COLO668 (cell line): ENCODE results near the gene IFT43.

Experiments
- DNase-seq: peaks from one replicate; lab custom pipeline; 2025; ENCODE audit not compliant: unreplicated experiment; lab: John Stamatoyannopoulos, UW

The IFT43 gene

DNA sequence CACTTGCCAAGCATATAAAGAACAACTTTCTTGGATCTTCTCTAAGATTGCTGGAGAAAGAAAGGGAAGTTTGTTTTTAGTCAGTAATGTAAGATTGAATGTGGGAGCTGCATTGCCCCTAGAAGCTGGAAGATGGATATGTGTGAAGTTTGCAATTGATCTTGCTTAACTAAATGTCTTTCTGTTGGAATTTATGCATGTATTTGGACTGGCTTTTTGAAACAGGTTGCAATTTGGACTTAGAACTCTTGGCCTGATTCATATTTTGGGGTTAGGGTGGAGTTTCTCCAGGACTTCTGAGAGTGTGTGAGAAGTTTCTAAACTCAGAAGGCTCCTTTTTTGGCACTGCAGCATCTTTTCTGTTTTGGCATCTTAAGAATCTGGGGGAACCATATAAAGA is 26.4 kb downstream of the IFT43 start:
- no peak for DNase-seq

DNA sequence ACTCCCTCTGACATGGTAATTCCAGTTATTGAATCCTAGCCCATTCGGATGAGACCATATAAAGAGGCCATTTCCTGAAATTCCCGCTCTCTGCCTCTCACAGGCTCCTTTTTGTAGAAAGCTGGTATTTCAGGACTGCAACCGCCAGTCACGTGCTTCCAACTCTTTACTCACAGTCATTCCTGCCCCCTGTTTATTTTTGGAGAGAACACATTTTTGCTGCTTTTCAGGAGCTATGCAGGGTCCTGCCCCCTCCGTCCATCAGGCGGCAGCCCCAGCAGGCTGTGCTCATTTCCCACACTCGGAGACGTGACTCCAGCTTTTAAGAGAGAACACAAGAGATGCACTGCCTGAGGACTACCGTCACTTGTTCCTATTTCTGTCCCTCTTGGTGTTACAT is 26.8 kb downstream of the IFT43 start:
- no peak for DNase-seq

- no peak for DNase-seq
Observed at GRCh38 chr14:76015191-76015590, 29.6 kb downstream of the IFT43 start.

GRCh38 chr14:76015668-76016067 is 30.1 kb downstream of the IFT43 start:
- no peak for DNase-seq

GRCh38 chr14:76019676-76020075 is 34.1 kb downstream of the IFT43 start:
- DNase-seq, result no peak

DNA sequence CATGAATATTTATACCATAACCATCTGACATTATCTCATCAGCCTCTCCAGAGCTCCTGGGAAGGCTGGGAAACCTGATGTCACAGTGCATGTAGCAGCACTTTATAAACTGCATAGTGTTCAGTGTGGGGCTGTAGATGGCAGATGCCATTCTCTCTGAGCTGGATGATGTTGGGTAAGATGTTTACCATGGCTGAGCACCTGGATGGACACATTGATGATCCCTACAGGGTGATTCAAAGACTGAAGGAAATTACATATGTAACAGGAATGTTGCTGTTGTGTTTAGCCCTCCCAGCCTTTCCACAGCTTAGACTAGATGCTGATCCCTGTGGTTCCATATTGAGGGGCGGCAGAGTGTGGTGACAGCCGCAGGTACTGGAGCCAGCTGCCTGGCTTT is 37.4 kb downstream of the IFT43 start:
- DNase-seq, result no peak

- no peak for DNase-seq
Observed at GRCh38 chr14:76023757-76024156, 38.2 kb downstream of the IFT43 start.

GRCh38 chr14:76024211-76024907 is 38.8 kb downstream of the IFT43 start:
- DNase-seq, result no peak

DNA sequence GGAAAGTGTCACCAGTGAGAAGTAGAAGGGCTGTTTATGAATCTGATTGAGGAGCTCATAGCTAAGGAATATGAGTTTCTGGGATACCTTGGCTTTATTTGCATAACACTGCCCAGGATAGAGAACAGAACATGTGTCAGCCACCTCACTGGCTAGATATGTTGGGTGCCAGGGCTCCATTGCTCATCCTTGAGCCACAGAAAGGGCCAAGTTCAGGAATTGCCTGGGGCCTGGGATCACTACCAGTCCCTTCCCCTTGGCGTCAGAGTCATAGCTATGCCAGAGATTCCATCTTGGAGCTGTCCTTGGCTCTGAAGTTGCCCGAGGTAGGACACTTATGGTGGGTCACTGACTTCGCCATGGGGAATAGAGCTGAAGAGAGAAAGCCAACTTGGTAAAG is 49.0 kb downstream of the IFT43 start:
- DNase-seq, result no peak

- DNase-seq, result no peak
Observed at GRCh38 chr14:76040704-76041103, 55.1 kb downstream of the IFT43 start.

GRCh38 chr14:76045773-76046172 is 60.2 kb downstream of the IFT43 start:
- DNase-seq, result no peak

- no peak for DNase-seq
Observed at GRCh38 chr14:76050250-76050649, 64.7 kb downstream of the IFT43 start.

GRCh38 chr14:76050797-76051392 is 65.3 kb downstream of the IFT43 start:
- peak; percentile 57 for DNase-seq

GRCh38 chr14:76051717-76052465 is 66.3 kb downstream of the IFT43 start:
- DNase-seq, result no peak

DNA sequence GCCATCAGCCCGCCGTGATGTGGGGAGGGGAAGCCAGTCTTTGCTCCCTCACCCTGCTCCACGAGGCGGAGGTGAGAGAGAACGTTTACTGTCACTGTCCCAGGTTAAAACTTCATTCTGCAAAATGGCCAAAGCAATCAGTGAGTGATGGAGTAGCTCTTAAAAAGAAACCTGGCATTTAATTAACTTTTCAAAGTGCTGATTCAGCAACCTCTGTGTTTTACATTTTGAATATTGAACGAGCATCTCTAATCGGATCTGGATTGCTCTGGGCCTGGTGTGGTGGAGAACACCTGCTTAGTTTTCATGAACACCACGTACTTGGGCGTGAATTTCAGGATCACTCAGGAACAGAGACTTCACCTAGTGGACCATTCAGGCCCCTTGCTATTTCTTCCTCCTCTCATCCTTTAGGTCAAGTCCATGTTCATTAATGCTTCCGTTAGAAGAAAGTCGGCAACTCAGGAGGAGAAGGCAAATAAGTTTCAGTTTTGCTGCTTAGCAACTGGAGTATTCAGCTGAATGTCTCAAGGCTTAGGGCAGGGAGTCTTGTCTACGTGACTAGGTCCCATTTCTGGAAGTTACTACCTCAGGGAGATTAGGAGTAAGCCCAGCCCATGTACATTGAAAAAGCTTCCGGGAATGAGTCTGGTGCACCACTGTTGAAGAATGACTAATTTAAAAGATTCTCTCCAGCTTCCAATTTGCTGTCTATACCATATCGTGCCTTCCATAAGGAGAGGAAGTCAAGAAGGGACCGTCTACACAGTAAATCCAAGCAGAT is 68.2 kb downstream of the IFT43 start:
- DNase-seq, result no peak

DNA sequence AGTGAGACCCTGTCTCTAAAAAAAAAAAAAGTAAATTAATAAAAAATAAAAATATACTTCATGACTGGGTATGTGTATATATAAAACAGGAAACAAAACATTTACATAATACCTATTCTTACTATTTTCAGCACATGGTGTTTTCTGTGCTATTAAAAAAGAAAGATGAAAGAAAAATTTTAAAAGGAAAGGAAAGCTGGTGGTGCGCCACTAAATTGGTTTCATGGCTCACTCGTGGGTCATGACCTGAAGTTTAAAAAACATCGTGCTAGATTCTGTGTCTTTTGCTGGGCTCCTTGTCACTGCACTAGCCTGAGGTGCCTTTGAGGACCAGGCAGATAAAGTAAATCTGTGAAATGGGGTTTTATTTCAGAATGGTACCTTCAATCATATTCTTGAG is 69.8 kb downstream of the IFT43 start:
- DNase-seq, result no peak

GRCh38 chr14:76056128-76056527 is 70.6 kb downstream of the IFT43 start:
- no peak for DNase-seq

DNA sequence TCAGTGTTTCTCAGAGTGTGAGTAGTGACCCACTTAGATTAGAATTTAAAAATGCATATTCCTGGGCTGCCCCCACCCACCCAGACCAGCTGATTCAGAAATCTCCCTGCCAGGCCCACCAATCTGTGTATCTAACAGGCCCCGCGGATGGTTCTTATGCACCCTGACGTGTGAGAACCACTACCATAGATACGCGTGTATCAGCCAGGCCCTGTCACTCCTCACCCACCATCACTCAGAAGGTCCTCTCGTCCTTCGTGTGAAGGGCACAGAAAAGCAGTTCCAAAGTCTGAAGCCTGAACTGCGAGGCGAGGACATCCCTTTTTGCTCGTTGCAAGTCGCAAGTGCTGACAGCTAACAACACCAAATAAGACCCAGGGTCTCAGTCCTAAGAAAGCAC is 72.4 kb downstream of the IFT43 start:
- DNase-seq, result no peak

DNA sequence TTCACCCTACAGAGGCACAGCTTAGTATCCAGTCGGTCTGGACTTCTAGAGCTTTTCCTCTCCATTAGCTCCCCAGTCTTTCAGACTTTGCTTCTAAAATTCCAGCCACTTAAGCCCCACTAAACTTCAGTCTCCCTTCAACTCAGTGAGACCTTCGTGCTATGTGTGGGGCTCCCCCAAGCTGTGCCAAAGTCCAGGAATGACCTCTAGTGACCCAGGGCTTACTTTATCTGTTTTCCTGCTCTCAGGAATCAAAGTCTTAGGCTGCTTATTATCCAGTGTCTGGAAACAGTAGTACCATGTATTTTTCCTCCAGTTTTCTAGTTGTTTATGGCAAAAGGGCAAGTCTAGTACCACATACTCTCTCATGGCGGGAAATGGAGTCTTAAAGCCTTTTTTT is 77.8 kb downstream of the IFT43 start:
- DNase-seq, result no peak

DNA sequence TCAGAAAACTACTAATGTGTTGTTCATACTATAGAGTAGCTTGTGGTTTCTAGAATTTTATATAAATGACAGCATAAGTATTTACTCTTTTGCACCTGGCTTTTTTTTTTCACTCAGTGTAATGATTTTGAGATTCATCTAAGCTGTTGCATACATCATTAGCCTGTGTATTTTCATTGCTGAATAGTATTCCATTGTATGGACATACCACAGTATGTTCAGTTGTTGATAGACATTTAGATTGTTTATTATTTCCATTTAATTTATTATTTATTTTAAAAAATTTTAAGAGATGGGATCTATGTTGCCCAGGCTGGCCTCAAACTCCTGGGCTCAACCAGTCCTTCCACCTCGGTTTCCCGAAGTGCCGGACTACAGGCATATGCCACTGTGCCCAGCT is 80.0 kb downstream of the IFT43 start:
- DNase-seq, result no peak

- no peak for DNase-seq
Observed at GRCh38 chr14:76067536-76067935, 82.0 kb downstream of the IFT43 start.

DNA sequence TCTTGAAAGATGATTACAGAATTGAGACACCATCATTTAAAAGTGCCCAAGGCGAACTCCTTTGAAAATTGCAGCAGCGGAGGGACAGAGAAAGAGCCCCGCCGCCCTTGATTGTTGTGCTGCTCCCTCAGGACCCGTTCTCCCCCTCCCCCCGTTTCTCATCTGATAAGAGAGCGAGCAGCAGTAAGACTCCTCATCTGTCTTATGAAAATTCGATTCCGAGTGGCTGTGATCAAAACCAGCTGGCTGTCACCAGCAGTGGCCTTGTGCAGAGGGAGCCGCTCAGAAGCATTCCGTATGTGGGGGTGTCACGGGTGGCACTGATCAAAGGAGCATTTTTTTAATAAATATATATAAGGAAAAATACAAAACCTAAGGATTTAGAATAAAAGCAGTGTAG is 88.2 kb downstream of the IFT43 start:
- no peak for DNase-seq
